AG04450 (cell line): ENCODE data around the gene RBFOX2. TPM values are rescaled to one million over a fixed set of nuclear protein-coding genes. Genes with fewer than 3 reads are reported as not detected.

Experiments
- CTCF ChIA-PET: fragments of 300-600, 350-600 bp; formaldehyde crosslinking; extraction: SDS; loops from one replicate; lab custom pipeline; 2022; ENCODE audit warnings: antibody characterized with exemption, inconsistent platforms; lab: Charles Lee
- POLR2A ChIA-PET: fragments of 350-600 bp; formaldehyde crosslinking; extraction: SDS; loops from one replicate; lab custom pipeline; 2021; ENCODE audit warnings: antibody characterized with exemption, inconsistent platforms; lab: Yijun Ruan, JAX
- DNase-seq: peaks from one replicate; pipeline ENCODE4 v3.0.0-alpha.2; 2011; ENCODE audit warnings: low read depth, low spot score
- H3K27ac ChIP-seq: one replicate; pipeline ENCODE4 v1.5.1; 2012; ENCODE audit warnings: low read depth, low read length, control low read depth
- H3K27me3 ChIP-seq: one replicate; pipeline ENCODE4 v1.6.0; 2012; ENCODE audit warnings: low read length; ENCODE audit not compliant: control insufficient read depth, insufficient read depth
- H3K4me3 ChIP-seq: 2 replicates; pipeline ENCODE4 v1.5.1; 2011; ENCODE audit warnings: mild to moderate bottlenecking, low read depth, low read length, control low read depth
- H3K9me3 ChIP-seq: 2 replicates; pipeline ENCODE4 v1.5.1; 2012; ENCODE audit warnings: low read length; ENCODE audit not compliant: control insufficient read depth, insufficient read depth
- CTCF ChIP-seq: IDR thresholded peaks from 2 replicates; pipeline ENCODE4 v1.5.1; 2011; ENCODE audit warnings: low read depth, low read length, control low read depth, inconsistent platforms
- polyA plus RNA-seq: library from polyadenylated mRNA; depleted of rRNA; stranded (reverse); fragments of >200 nt; gene quantifications from 2 replicates; pipeline ENCODE4 v1.2.3, GENCODE V29; 2011

Gene RBFOX2
- polyA plus RNA-seq, 1 experiment = 288 TPM

GRCh38 chr22:36003972-36004674 lies 24.5 kb downstream of the RBFOX2 start:
- no peak for DNase-seq
- Histone ChIP-seq H3K27me3 (no peaks in the 10 kb centered on the region), H3K4me3 (no peak overlapping the region), H3K9me3 (peaks cover 3% of the 10 kb centered on the region; the same call in 1 of the 2 replicates), H3K27ac (no peak overlapping the region)
- ChIA-PET POLR2A (no interaction called here), CTCF (interaction anchor here (1.7 to 2.0 kb wide), 2 partner anchors 62 kb away, joined by 8 to 15 read pairs; no protein-coding TSS in a partner anchor)
- no peak for TF ChIP-seq CTCF

- no peaks in the 10 kb centered on the region for H3K27me3 ChIP-seq
- no peak for TF ChIP-seq CTCF
- ChIA-PET POLR2A (no interaction called here), CTCF (interaction anchor here (1.7 kb wide), 1 partner anchor 63 kb away, joined by 8 read pairs; no protein-coding TSS in a partner anchor)
- H3K27ac ChIP-seq = no peak overlapping the region
- no peak for DNase-seq
- no peak overlapping the region for H3K4me3 ChIP-seq
- no peaks in the 10 kb centered on the region for H3K9me3 ChIP-seq
Measured at GRCh38 chr22:36002718-36003260, 25.8 kb downstream of the RBFOX2 start.

- CTCF ChIA-PET = interaction anchor here (1.7 kb wide), 1 partner anchor 64 kb away, joined by 8 read pairs; no protein-coding TSS in a partner anchor
- no peak for TF ChIP-seq CTCF
Measured at GRCh38 chr22:36002084-36002483, 26.5 kb downstream of the RBFOX2 start.

GRCh38 chr22:35998748-35999147 lies 29.9 kb downstream of the RBFOX2 start:
- no peaks in the 10 kb centered on the region for H3K27me3 ChIP-seq
- no peak overlapping the region for H3K27ac ChIP-seq
- H3K4me3 ChIP-seq = no peak overlapping the region
- ChIA-PET POLR2A (no interaction called here), CTCF (interaction anchor here (0.9 to 6.8 kb wide), 2 partner anchors 67 to 488 kb away, joined by 3 to 28 read pairs; no protein-coding TSS in a partner anchor)
- DNase-seq = no peak
- no peak for TF ChIP-seq CTCF
- H3K9me3 ChIP-seq = no peaks in the 10 kb centered on the region

More at GRCh38 chr22:36002084-36002483, 26.5 kb downstream of the RBFOX2 start:
- Histone ChIP-seq H3K4me3 (no peak overlapping the region), H3K9me3 (no peaks in the 10 kb centered on the region), H3K27ac (no peak overlapping the region), H3K27me3 (no peaks in the 10 kb centered on the region)
- DNase-seq = no peak
- POLR2A ChIA-PET = no interaction called here

GRCh38 chr22:35997438-35997837 lies 31.2 kb downstream of the RBFOX2 start:
- H3K27ac ChIP-seq = peak overlapping the region; percentile 43
- H3K27me3 ChIP-seq = no peaks in the 10 kb centered on the region
- no peak for DNase-seq
- POLR2A ChIA-PET = interaction anchor here (0.6 kb wide), 2 partner anchors 45 to 367 kb away, joined by 3 read pairs; no protein-coding TSS in a partner anchor
- TF ChIP-seq CTCF = no peak
- H3K9me3 ChIP-seq = no peaks in the 10 kb centered on the region
- CTCF ChIA-PET = interaction anchor here (6.8 kb wide), 1 partner anchor 68 kb away, joined by 28 read pairs; no protein-coding TSS in a partner anchor
- H3K4me3 ChIP-seq = no peak overlapping the region
